T-helper 2 cell (primary cell): ENCODE measurements around the gene RGS5.

Experiments used
- DNase-seq, 5 experiments: peaks; one replicate each; pipeline versions ENCODE4 v3.0.0 to v3.0.0-alpha.2; 2012 to 2022

RGS5 gene

GRCh38 chr1:163182330-163182949 is 20.3 kb downstream of the RGS5 start:
- no peak for DNase-seq

DNA sequence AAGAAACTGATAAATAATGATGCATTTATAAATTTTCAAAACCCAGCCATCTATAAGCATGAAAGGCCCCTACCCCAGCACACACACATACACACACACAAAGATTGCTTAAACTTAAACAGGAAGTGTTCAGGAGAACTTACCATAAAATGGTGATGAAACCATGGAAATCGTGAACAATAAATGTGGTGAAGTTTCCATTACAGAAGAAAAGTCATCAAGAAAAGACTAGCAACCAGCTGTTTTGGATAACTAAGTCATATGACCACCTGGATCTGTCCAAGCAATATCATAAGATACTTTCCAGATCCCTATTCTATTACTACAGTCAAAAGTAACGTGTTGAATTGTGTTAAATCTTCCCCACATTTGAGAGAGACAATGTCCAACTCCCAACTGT is 24.1 kb downstream of the RGS5 start:
- DNase-seq: no peak

GRCh38 chr1:163176797-163177196 is 25.9 kb downstream of the RGS5 start:
- no peak for DNase-seq

DNA sequence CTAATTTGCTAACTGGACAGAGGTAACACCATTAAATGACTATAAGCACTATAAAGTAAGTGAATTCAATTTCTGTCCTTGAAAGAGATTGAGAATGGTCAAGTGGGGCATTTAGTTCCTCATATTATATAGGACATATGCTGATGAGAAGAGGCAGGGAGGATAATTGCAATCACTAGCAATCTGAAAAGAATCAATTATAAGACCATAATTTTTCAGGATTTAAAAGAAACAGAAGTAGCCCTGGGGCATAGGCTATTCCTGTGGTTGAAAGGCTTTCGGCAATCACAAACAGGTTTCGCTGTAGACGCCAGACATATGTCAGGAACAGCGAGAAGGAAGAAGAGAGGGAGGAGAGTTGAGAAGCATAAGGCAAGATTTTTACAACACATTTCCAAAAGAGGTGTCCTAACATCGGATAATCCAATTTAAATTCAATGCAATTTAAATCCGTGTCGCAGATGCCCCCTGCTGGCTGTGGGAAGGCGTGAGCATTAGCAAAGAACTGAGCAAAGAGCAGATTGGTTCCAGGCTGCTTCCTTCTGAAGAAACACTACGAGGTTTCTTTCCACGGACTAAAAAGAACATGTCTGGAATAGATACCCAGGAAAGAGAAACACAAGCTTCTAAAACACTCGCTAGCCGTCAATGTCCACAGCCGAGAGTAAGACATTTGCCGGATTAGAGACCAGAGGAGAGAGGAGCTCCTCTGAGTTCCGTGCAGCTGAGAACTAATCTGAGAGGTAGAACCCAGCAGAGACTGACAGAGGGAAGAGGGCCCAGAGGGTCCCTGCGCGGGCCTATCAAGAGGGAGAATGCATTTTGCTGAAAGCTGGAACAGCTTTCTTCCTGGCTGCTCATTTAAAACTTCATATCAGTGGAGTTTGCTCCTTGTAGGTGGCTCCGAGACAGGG is 27.9 kb downstream of the RGS5 start:
- peak in 2 of 5 experiments; percentile 7 to 28 for DNase-seq

DNA sequence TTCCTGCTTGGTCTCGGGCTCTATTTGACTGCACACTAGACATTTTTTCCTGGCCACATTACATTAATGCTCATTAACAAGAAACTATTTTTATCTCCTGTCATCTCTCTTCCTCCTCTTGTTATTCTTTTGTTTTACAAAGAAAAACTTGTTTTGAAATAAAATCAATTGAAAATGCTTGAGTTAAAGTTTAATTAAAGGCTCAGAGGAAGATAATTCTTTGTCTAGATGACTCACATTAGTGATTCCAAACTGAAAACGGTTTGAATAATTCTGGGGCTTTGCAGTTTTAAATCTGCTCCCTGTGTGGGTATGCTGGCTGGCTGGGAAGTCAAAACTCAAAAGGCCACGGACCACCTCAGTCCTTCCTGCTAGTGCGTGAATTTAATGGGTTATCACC is 29.6 kb downstream of the RGS5 start:
- no peak for DNase-seq

GRCh38 chr1:163172596-163172995 is 30.1 kb downstream of the RGS5 start:
- no peak for DNase-seq

GRCh38 chr1:163171826-163172225 is 30.9 kb downstream of the RGS5 start:
- no peak for DNase-seq

- DNase-seq: no peak
Observed at GRCh38 chr1:163170975-163171676, 31.6 kb downstream of the RGS5 start.

DNA sequence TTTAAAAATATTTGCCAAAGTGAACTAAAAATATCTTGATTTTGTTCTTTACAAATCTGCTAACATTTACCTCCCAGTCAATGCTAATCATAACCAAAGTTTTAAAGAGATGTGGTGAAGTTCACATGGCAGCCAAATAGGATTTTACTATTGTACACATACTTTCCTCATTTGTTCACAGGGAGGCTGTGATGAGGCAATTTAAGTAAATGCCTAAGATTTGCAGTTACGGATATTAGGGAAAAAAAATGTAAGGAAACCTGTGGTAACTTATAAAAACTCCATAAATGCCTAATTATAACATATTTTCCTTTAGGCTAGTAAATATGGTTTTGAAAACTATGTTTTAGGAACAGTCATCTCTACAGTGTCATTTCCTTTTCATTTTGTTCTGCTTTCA is 32.4 kb downstream of the RGS5 start:
- no peak for DNase-seq

DNA sequence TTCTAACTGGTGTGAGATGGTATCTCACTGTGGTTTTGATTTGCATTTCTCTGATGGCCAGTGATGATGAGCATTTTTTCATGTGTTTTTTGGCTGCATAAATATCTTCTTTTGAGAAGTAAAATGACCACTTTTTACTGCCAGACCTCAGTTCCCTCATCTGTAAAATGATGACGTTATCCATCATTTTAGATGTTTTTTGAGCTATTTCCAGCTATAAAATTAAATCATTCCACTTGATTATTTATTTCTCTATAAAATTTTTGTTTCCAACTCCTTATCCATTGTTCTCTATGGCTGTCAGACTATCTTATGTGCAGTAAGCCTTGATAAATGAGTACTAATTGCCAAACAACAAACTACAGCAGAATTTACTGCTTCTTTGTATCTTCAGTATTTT is 33.2 kb downstream of the RGS5 start:
- no peak for DNase-seq

- DNase-seq: no peak
Observed at GRCh38 chr1:163168053-163168452, 34.7 kb downstream of the RGS5 start.

- DNase-seq: no peak
Observed at GRCh38 chr1:163166886-163167555, 35.7 kb downstream of the RGS5 start.

DNA sequence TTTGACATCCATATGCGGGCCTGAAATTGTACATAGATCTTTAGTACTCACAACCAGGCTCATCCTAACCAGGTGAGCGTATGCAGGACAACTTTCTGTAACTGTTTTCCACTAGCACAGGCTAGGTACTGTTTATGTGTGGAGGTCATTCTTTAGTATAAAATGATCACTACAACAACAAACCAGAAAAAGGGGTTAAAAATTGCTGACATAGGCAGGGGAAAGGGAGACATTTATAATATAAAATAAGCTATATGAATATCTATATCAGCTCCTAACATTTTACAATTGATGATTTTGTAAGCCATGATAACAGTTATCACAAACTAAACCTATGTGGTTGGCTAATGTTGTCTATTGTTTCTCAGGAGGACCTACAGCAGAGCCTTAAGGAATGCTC is 37.6 kb downstream of the RGS5 start:
- no peak for DNase-seq

DNA sequence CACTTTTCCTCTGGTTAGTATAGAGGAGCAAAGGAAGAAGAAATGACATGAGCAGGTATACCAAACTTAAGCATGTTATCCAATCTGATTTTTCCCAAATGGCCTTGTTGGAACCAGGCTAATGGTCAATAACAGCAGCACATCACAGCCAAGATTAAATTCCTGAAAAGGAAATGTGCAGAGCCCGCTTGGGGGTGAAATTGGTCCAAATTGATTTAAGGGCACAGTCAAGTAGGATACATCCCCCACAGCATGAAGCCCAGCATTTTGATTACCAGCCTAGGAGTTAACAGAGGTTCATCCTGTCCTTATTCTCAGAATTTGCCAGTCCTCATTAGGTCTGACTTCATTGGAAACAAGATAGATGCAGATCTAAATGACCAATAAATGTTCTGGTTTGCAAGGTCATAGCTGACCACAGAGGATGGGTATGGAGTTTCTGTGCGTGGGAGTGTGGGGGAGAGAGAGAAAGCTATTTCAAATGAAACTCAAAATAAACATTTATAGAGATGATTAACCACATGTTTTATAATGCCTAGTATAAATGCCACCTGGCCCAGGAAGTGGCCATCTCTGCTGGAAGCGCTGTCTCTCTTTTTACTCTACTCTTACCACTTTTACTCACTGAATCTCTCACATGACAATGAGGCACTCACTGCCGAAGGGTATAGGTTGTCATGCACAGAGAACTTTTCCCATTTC is 38.7 kb downstream of the RGS5 start:
- no peak for DNase-seq

- no peak for DNase-seq
Observed at GRCh38 chr1:163163163-163163562, 39.6 kb downstream of the RGS5 start.

DNA sequence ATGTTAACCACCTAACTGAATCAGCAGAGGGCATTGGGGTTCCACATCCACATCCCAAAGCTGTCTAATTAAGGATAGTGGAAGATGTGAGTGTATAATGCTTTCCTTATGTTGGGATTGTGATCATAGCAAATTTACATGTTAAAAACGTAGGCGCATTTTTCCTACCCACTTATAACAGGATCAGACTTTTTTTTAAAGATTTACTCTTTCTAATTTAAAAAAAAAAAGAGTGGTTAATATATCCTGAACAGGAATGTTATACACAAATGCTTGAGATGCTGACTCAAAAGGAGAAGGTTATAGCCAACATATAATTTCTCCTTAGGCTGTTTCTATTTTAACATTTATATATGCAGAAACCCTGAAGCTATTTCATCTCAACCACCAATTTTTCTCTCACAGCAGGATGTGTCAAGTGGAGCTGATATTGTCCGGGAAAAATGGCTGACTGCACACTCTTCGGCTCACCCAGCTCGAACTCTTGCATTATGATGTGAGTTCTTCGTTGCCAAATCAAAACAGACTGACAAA is 40.3 kb downstream of the RGS5 start:
- DNase-seq: no peak

DNA sequence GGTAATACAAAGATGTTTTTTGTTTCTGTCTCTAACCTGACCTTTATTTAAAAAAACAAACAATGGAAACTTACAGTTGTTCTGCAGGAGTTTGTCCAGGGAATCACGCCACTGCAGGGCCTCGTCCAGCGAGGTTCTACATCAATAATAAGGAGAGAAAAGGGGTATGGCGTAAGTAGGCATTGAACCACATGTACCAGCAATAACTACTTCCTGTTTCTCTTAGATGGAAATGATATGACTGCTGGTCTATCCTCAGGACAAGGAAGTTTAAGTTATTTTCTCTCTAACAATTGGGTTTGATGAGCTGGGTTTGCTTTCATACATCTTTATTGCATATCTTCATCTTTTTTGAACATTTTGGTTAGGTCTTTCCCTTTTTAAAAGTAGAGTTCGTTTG is 40.9 kb downstream of the RGS5 start:
- DNase-seq: no peak

- DNase-seq: no peak
Observed at GRCh38 chr1:163161337-163161736, 41.4 kb downstream of the RGS5 start.

- no peak for DNase-seq
Observed at GRCh38 chr1:163155606-163156005, 47.1 kb downstream of the RGS5 start.

DNA sequence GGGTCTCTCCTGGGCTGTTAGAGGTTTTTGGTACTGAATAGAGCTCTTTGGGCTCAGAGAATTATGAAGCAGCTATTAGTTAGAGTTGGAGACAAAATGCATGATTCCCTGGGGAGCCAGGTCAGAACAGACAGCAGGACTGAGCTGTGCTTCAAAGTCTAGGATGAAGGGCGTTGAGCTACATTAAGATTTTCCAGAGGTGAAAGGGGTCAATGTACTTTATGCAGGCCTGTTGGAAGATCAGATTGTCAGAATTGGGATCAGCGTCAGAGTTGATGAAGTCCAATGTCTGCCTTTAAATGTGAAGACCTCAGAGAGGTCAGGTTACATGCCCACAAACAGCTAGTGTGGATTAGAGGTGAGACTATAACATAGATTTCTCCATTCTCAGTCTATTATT is 53.8 kb downstream of the RGS5 start:
- DNase-seq: no peak

GRCh38 chr1:163147019-163147418 is 55.7 kb downstream of the RGS5 start:
- DNase-seq: no peak

- no peak for DNase-seq
Observed at GRCh38 chr1:163145435-163145834, 57.3 kb downstream of the RGS5 start.
